Measurements from ENCODE around the gene UBR4.

UBR4 gene

GRCh38 chr1:19204446-19205266, 5.4 kb downstream of the UBR4 start:
- H3K36me3 ChIP-seq (ENCODE audit: control insufficient read depth in 2 of 2, insufficient read depth in 2 of 2, low read length in 2 of 2), result peaks cover 0 to 4% of the 10 kb centered on the region in 2 donors
- H3K27me3 ChIP-seq (ENCODE audit: control insufficient read depth in 1 of 2, insufficient read depth in 2 of 2, low read length in 2 of 2), result no peaks in the 10 kb centered on the region
- H3K4me1 ChIP-seq (ENCODE audit: control insufficient read depth, insufficient read depth, low read length), result peaks cover 44% of the 10 kb centered on the region
- no peaks in the 10 kb centered on the region for H3K9me3 ChIP-seq (ENCODE audit: control insufficient read depth in 2 of 2, low read length in 2 of 2)
- no peak overlapping the region for H3K4me3 ChIP-seq (ENCODE audit: low read length in 2 of 2)
- H3K9ac ChIP-seq (ENCODE audit: low read length in 2 of 2), result no peak overlapping the region
- no peak overlapping the region for H3K27ac ChIP-seq (ENCODE audit: low read length)

GRCh38 chr1:19203440-19203839, 6.6 kb downstream of the UBR4 start:
- H3K36me3 ChIP-seq (ENCODE audit: control insufficient read depth in 2 of 2, insufficient read depth in 2 of 2, low read length in 2 of 2), result peaks cover 11 to 12% of the 10 kb centered on the region in 2 donors
- H3K27ac ChIP-seq (ENCODE audit: low read length), result peak overlapping the region; percentile 3
- no peaks in the 10 kb centered on the region for H3K27me3 ChIP-seq (ENCODE audit: control insufficient read depth in 1 of 2, insufficient read depth in 2 of 2, low read length in 2 of 2)
- H3K4me1 ChIP-seq (ENCODE audit: control insufficient read depth, insufficient read depth, low read length), result peaks cover 43% of the 10 kb centered on the region
- no peaks in the 10 kb centered on the region for H3K9me3 ChIP-seq (ENCODE audit: control insufficient read depth in 2 of 2, low read length in 2 of 2)
- H3K9ac ChIP-seq (ENCODE audit: low read length in 2 of 2), result no peak overlapping the region
- H3K4me3 ChIP-seq (ENCODE audit: low read length in 2 of 2), result no peak overlapping the region

GRCh38 chr1:19202396-19202795, 7.7 kb downstream of the UBR4 start:
- no peak overlapping the region for H3K9ac ChIP-seq (ENCODE audit: low read length in 2 of 2)
- H3K27me3 ChIP-seq (ENCODE audit: control insufficient read depth in 1 of 2, insufficient read depth in 2 of 2, low read length in 2 of 2), result no peaks in the 10 kb centered on the region
- H3K36me3 ChIP-seq (ENCODE audit: control insufficient read depth in 2 of 2, insufficient read depth in 2 of 2, low read length in 2 of 2), result peaks cover 20 to 23% of the 10 kb centered on the region in 2 donors
- H3K4me3 ChIP-seq (ENCODE audit: low read length in 2 of 2), result no peak overlapping the region
- H3K9me3 ChIP-seq (ENCODE audit: control insufficient read depth in 2 of 2, low read length in 2 of 2), result no peaks in the 10 kb centered on the region
- peaks cover 36% of the 10 kb centered on the region for H3K4me1 ChIP-seq (ENCODE audit: control insufficient read depth, insufficient read depth, low read length)
- H3K27ac ChIP-seq (ENCODE audit: low read length), result no peak overlapping the region

- Histone ChIP-seq H3K9me3 (ENCODE audit: control insufficient read depth in 2 of 2, low read length in 2 of 2) (no peaks in the 10 kb centered on the region), H3K9ac (ENCODE audit: low read length in 2 of 2) (no peak overlapping the region), H3K36me3 (ENCODE audit: control insufficient read depth in 2 of 2, insufficient read depth in 2 of 2, low read length in 2 of 2) (peaks cover 40 to 42% of the 10 kb centered on the region in 2 donors), H3K4me1 (ENCODE audit: control insufficient read depth, insufficient read depth, low read length) (peaks cover 30% of the 10 kb centered on the region), H3K4me3 (ENCODE audit: low read length in 2 of 2) (no peak overlapping the region), H3K27me3 (ENCODE audit: control insufficient read depth in 1 of 2, insufficient read depth in 2 of 2, low read length in 2 of 2) (no peaks in the 10 kb centered on the region), H3K27ac (ENCODE audit: low read length) (no peak overlapping the region)
Observed at GRCh38 chr1:19199969-19200604, 10.0 kb downstream of the UBR4 start.

GRCh38 chr1:19199329-19199968, 10.6 kb downstream of the UBR4 start:
- Histone ChIP-seq H3K27me3 (ENCODE audit: control insufficient read depth in 1 of 2, insufficient read depth in 2 of 2, low read length in 2 of 2) (no peaks in the 10 kb centered on the region), H3K36me3 (ENCODE audit: control insufficient read depth in 2 of 2, insufficient read depth in 2 of 2, low read length in 2 of 2) (peaks cover 41 to 42% of the 10 kb centered on the region in 2 donors), H3K9me3 (ENCODE audit: control insufficient read depth in 2 of 2, low read length in 2 of 2) (no peaks in the 10 kb centered on the region), H3K9ac (ENCODE audit: low read length in 2 of 2) (peak overlapping the region in 1 of 2 donors; percentile 21), H3K4me1 (ENCODE audit: control insufficient read depth, insufficient read depth, low read length) (peaks cover 26% of the 10 kb centered on the region), H3K27ac (ENCODE audit: low read length) (no peak overlapping the region), H3K4me3 (ENCODE audit: low read length in 2 of 2) (no peak overlapping the region)

- Histone ChIP-seq H3K4me3 (ENCODE audit: low read length in 2 of 2) (no peak overlapping the region), H3K9me3 (ENCODE audit: control insufficient read depth in 2 of 2, low read length in 2 of 2) (no peaks in the 10 kb centered on the region), H3K36me3 (ENCODE audit: control insufficient read depth in 2 of 2, insufficient read depth in 2 of 2, low read length in 2 of 2) (peaks cover 44 to 46% of the 10 kb centered on the region in 2 donors), H3K27ac (ENCODE audit: low read length) (no peak overlapping the region), H3K4me1 (ENCODE audit: control insufficient read depth, insufficient read depth, low read length) (peaks cover 26% of the 10 kb centered on the region), H3K27me3 (ENCODE audit: control insufficient read depth in 1 of 2, insufficient read depth in 2 of 2, low read length in 2 of 2) (no peaks in the 10 kb centered on the region), H3K9ac (ENCODE audit: low read length in 2 of 2) (no peak overlapping the region)
Observed at GRCh38 chr1:19198820-19199219, 11.2 kb downstream of the UBR4 start.

GRCh38 chr1:19197845-19198244, 12.2 kb downstream of the UBR4 start:
- H3K9me3 ChIP-seq (ENCODE audit: control insufficient read depth in 2 of 2, low read length in 2 of 2), result no peaks in the 10 kb centered on the region
- H3K4me3 ChIP-seq (ENCODE audit: low read length in 2 of 2), result no peak overlapping the region
- no peak overlapping the region for H3K27ac ChIP-seq (ENCODE audit: low read length)
- peaks cover 54 to 56% of the 10 kb centered on the region in 2 donors for H3K36me3 ChIP-seq (ENCODE audit: control insufficient read depth in 2 of 2, insufficient read depth in 2 of 2, low read length in 2 of 2)
- H3K27me3 ChIP-seq (ENCODE audit: control insufficient read depth in 1 of 2, insufficient read depth in 2 of 2, low read length in 2 of 2), result no peaks in the 10 kb centered on the region
- H3K9ac ChIP-seq (ENCODE audit: low read length in 2 of 2), result no peak overlapping the region
- H3K4me1 ChIP-seq (ENCODE audit: control insufficient read depth, insufficient read depth, low read length), result peaks cover 17% of the 10 kb centered on the region

- Histone ChIP-seq H3K36me3 (ENCODE audit: control insufficient read depth in 2 of 2, insufficient read depth in 2 of 2, low read length in 2 of 2) (peaks cover 64 to 67% of the 10 kb centered on the region in 2 donors), H3K4me1 (ENCODE audit: control insufficient read depth, insufficient read depth, low read length) (peaks cover 10% of the 10 kb centered on the region)
Observed at GRCh38 chr1:19196331-19196730, 13.7 kb downstream of the UBR4 start.

GRCh38 chr1:19193004-19193403, 17.1 kb downstream of the UBR4 start:
- H3K27ac ChIP-seq (ENCODE audit: low read length), result no peak overlapping the region

More at GRCh38 chr1:19196331-19196730, 13.7 kb downstream of the UBR4 start:
- H3K27me3 ChIP-seq (ENCODE audit: control insufficient read depth in 1 of 2, insufficient read depth in 2 of 2, low read length in 2 of 2), result no peaks in the 10 kb centered on the region
- H3K9ac ChIP-seq (ENCODE audit: low read length in 2 of 2), result no peak overlapping the region
- no peaks in the 10 kb centered on the region for H3K9me3 ChIP-seq (ENCODE audit: control insufficient read depth in 2 of 2, low read length in 2 of 2)
- H3K4me3 ChIP-seq (ENCODE audit: low read length in 2 of 2), result no peak overlapping the region
- H3K27ac ChIP-seq (ENCODE audit: low read length), result no peak overlapping the region

GRCh38 chr1:19191811-19192210, 18.3 kb downstream of the UBR4 start:
- H3K27me3 ChIP-seq (ENCODE audit: control insufficient read depth in 1 of 2, insufficient read depth in 2 of 2, low read length in 2 of 2), result no peaks in the 10 kb centered on the region
- H3K4me3 ChIP-seq (ENCODE audit: low read length in 2 of 2), result no peak overlapping the region
- H3K9ac ChIP-seq (ENCODE audit: low read length in 2 of 2), result no peak overlapping the region
- H3K27ac ChIP-seq (ENCODE audit: low read length), result no peak overlapping the region
- H3K4me1 ChIP-seq (ENCODE audit: control insufficient read depth, insufficient read depth, low read length), result no peaks in the 10 kb centered on the region
- H3K9me3 ChIP-seq (ENCODE audit: control insufficient read depth in 2 of 2, low read length in 2 of 2), result no peaks in the 10 kb centered on the region
- peaks cover 48 to 65% of the 10 kb centered on the region in 2 donors for H3K36me3 ChIP-seq (ENCODE audit: control insufficient read depth in 2 of 2, insufficient read depth in 2 of 2, low read length in 2 of 2)

More at GRCh38 chr1:19193004-19193403, 17.1 kb downstream of the UBR4 start:
- Histone ChIP-seq H3K9ac (ENCODE audit: low read length in 2 of 2) (no peak overlapping the region), H3K4me1 (ENCODE audit: control insufficient read depth, insufficient read depth, low read length) (no peaks in the 10 kb centered on the region), H3K4me3 (ENCODE audit: low read length in 2 of 2) (no peak overlapping the region), H3K36me3 (ENCODE audit: control insufficient read depth in 2 of 2, insufficient read depth in 2 of 2, low read length in 2 of 2) (peaks cover 58 to 69% of the 10 kb centered on the region in 2 donors), H3K9me3 (ENCODE audit: control insufficient read depth in 2 of 2, low read length in 2 of 2) (no peaks in the 10 kb centered on the region), H3K27me3 (ENCODE audit: control insufficient read depth in 1 of 2, insufficient read depth in 2 of 2, low read length in 2 of 2) (no peaks in the 10 kb centered on the region)
